GM23248 (cell line): ENCODE measurements around the gene PPP1R12A. TPM values are rescaled to one million over a fixed set of nuclear protein-coding genes. Genes with fewer than 3 reads are reported as not detected.

Source experiments
- DNase-seq: peaks from one replicate; pipeline ENCODE4 v3.0.0-alpha.2; 2015
- H2AFZ ChIP-seq: fragments of 200-600 bp; sonication (generic); 2 replicates; pipeline ENCODE4 v1.6.1; 2016; ENCODE audit warnings: antibody characterized with exemption
- H3F3A ChIP-seq: fragments of 200-600 bp; sonication (generic); 2 replicates; pipeline ENCODE4 v1.6.1; 2016; ENCODE audit warnings: mild to moderate bottlenecking, antibody characterized with exemption, mixed run types; ENCODE audit not compliant: insufficient read depth
- H3K27ac ChIP-seq: fragments of 200-600 bp; sonication (generic); 2 replicates; pipeline ENCODE4 v1.5.1; 2016; ENCODE audit warnings: mild to moderate bottlenecking
- H3K27me3 ChIP-seq: fragments of 200-600 bp; sonication (generic); replicated peaks from 2 replicates; pipeline ENCODE4 v1.6.1; 2016; ENCODE audit warnings: mild to moderate bottlenecking; ENCODE audit not compliant: insufficient read depth
- H3K36me3 ChIP-seq: fragments of 200-600 bp; sonication (generic); 2 replicates; pipeline ENCODE4 v1.6.1; 2016; ENCODE audit warnings: low read depth, mild to moderate bottlenecking
- H3K4me1 ChIP-seq: fragments of 200-600 bp; sonication (generic); 2 replicates; pipeline ENCODE4 v1.6.1; 2016; ENCODE audit warnings: mild to moderate bottlenecking; ENCODE audit not compliant: insufficient read depth
- H3K4me2 ChIP-seq: fragments of 200-600 bp; sonication (generic); one replicate; pipeline ENCODE4 v1.6.1; 2016; ENCODE audit warnings: mild to moderate bottlenecking; ENCODE audit not compliant: unreplicated experiment
- H3K4me3 ChIP-seq: fragments of 200-600 bp; sonication (generic); 2 replicates; pipeline ENCODE4 v1.5.1; 2016; ENCODE audit warnings: mild to moderate bottlenecking
- H3K79me2 ChIP-seq: fragments of 200-600 bp; sonication (generic); 2 replicates; pipeline ENCODE4 v1.6.1; 2016; ENCODE audit warnings: mild to moderate bottlenecking; ENCODE audit not compliant: insufficient read depth
- H3K9ac ChIP-seq: fragments of 200-600 bp; sonication (generic); 2 replicates; pipeline ENCODE4 v1.6.1; 2016; ENCODE audit warnings: mild to moderate bottlenecking
- H3K9me2 ChIP-seq: fragments of 200-600 bp; sonication (generic); 2 replicates; pipeline ENCODE4 v1.6.1; 2016; ENCODE audit warnings: mixed run types, mild to moderate bottlenecking, moderate library complexity; ENCODE audit not compliant: insufficient read depth
- H3K9me3 ChIP-seq: fragments of 200-600 bp; sonication (generic); one replicate; pipeline ENCODE4 v1.6.1; 2017; ENCODE audit warnings: low read depth
- H4K20me1 ChIP-seq: fragments of 200-600 bp; sonication (generic); 2 replicates; pipeline ENCODE4 v1.6.0; 2016; ENCODE audit not compliant: insufficient read depth
- EZH2 ChIP-seq: fragments of 200-600 bp; sonication (generic); IDR thresholded peaks from 2 replicates; pipeline ENCODE4 v1.6.1; 2018; ENCODE audit warnings: antibody characterized with exemption, mild to moderate bottlenecking; ENCODE audit not compliant: insufficient read depth, poor library complexity, severe bottlenecking
- EZH2phosphoT487 ChIP-seq: fragments of 200-600 bp; sonication (generic); IDR thresholded peaks from 2 replicates; pipeline ENCODE4 v1.6.1; 2018; ENCODE audit warnings: antibody characterized with exemption, moderate library complexity, mild to moderate bottlenecking, low read depth; ENCODE audit not compliant: insufficient read depth
- WGBS, 2 experiments: methylation state at CpG; one replicate each; pipeline ENCODE4 v1.1.6; 2015 to 2017; ENCODE audit warnings: low lambda C conversion rate in 2 of 2, low coverage in 1 of 2; ENCODE audit errors: missing lambda C conversion rate in 2 of 2; 5-methylcytosine and 5-hydroxymethylcytosine counted together
- in situ Hi-C: fragments of 300-500 bp; cut with MboI; formaldehyde crosslinking; loops from 2 replicates; pipeline ENCODE4 v1.15.0; 2020
- polyA plus RNA-seq: library from polyadenylated mRNA; unstranded; fragments of >200 nt; fragmentation: Nextera tagmentation; extraction: Ambion mirVana; gene quantifications from 2 replicates; pipeline ENCODE4 v1.2.1, GENCODE V29; 2016
- total RNA-seq: library from RNA; depleted of rRNA; stranded (reverse); fragments of >200 nt; shearing (Covaris generic); gene quantifications from 2 replicates; pipeline ENCODE4 v1.2.3, GENCODE V29; 2014

Gene PPP1R12A
- total and polyA plus RNA-seq, 2 experiments from 2014 or later: 91.1 to 144 TPM

- H3K4me2 ChIP-seq: no peak overlapping the region
- 100% methylated on average over 1 of the region's 1 CpG for WGBS, 2 experiments
These were observed 169.7 kb downstream of the PPP1R12A start for GRCh38 chr12:79765157-79765556.

DNA sequence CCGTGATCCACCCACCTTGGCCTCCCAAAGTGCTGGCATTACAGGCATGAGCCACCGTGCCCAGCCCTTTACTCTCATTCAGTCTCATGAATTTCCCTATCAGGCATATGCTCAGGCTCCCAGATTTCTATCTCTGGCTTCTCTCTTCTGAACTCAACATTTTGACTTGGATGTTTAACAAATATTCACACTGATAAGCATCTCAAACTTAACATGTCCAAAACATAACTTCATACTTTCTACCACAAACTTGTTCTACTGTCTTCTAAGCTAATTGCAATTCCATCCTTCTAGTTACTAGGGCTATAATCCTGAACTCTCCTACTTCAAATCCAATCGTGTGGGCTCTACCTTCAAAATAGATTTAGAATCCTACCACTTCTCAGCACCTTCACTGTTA, 170.3 kb downstream of the PPP1R12A start:
- Histone ChIP-seq H3K9me2 (no peaks in the 10 kb centered on the region), H3K36me3 (no peaks in the 10 kb centered on the region), H3K4me1 (peaks cover 3% of the 10 kb centered on the region; the same call in 1 of the 2 replicates), H3K9me3 (no peaks in the 10 kb centered on the region), H3K79me2 (no peaks in the 10 kb centered on the region), H3K4me3 (no peak overlapping the region), H3K27me3 (no peaks in the 10 kb centered on the region), H3K4me2 (no peak overlapping the region), H3F3A (peaks cover 49% of the 10 kb centered on the region), H4K20me1 (no peaks in the 10 kb centered on the region), H2AFZ (no peak overlapping the region), H3K9ac (no peak overlapping the region), H3K27ac (no peak overlapping the region)
- WGBS, 2 experiments: 87 to 99% methylated on average over 3 of the region's 3 CpGs
- in situ Hi-C loops: no loop called here
- DNase-seq: no peak
- no peak for TF ChIP-seq EZH2
- TF ChIP-seq EZH2phosphoT487: no peak

More at GRCh38 chr12:79765157-79765556, 169.7 kb downstream of the PPP1R12A start:
- Histone ChIP-seq H3K9ac (no peak overlapping the region), H3K9me3 (no peaks in the 10 kb centered on the region), H3F3A (peaks cover 49% of the 10 kb centered on the region), H3K4me3 (no peak overlapping the region), H2AFZ (no peak overlapping the region), H3K79me2 (no peaks in the 10 kb centered on the region), H3K27ac (no peak overlapping the region), H4K20me1 (no peaks in the 10 kb centered on the region), H3K36me3 (no peaks in the 10 kb centered on the region), H3K27me3 (no peaks in the 10 kb centered on the region), H3K4me1 (peaks cover 3% of the 10 kb centered on the region; the same call in 1 of the 2 replicates), H3K9me2 (no peaks in the 10 kb centered on the region)
- in situ Hi-C loops: no loop called here
- no peak for DNase-seq
- no peak for TF ChIP-seq EZH2
- TF ChIP-seq EZH2phosphoT487: no peak

DNA sequence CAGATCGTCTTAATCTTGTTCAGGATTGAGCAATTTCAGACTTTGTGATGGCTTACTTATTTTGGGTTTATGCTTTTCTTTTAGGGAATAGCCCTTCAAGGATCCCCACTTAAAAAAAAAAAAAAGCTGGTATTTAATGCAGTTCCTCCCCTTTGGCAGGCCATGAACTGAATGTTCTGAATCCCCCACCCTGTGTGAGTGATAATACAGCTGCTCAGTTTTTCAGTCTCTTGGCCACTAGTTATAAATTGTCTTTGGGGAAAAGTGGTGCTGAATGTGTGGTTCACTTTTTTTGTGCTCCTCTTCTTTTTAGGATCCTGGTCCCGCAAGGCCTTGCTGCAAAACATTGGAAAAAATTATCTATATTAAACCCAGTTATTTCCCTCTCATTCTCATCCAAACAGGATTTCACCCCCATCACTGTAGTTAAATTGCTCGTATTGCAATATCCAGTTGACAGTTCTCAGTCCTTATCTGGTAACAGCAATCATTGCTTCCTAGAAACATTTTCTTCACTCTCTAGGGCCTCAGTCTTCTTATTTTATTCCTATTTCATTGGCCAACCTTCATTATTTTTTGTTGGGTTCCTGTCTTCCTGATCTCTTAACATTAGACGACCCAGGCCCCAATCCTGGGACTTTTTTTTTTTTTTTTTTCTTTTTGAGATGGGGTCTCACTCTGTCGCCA, 171.0 kb downstream of the PPP1R12A start:
- in situ Hi-C loops: no loop called here
- WGBS, 2 experiments: 89 to 92% methylated on average over 5 of the region's 5 CpGs
- no peak for DNase-seq

GRCh38 chr12:79761341-79761740, 173.6 kb downstream of the PPP1R12A start:
- Histone ChIP-seq H3K27ac (no peak overlapping the region), H4K20me1 (no peaks in the 10 kb centered on the region), H3K79me2 (no peaks in the 10 kb centered on the region), H3K9me3 (peaks cover 2% of the 10 kb centered on the region), H3K4me1 (no peaks in the 10 kb centered on the region; the same call in 1 of the 2 replicates), H3K9me2 (no peaks in the 10 kb centered on the region), H3K36me3 (no peaks in the 10 kb centered on the region), H3K4me3 (no peak overlapping the region), H3K27me3 (no peaks in the 10 kb centered on the region), H2AFZ (no peak overlapping the region), H3F3A (peaks cover 21% of the 10 kb centered on the region), H3K9ac (no peak overlapping the region), H3K4me2 (no peak overlapping the region)
- TF ChIP-seq EZH2 (no peak), EZH2phosphoT487 (no peak)
- in situ Hi-C loops: no loop called here
- no peak for DNase-seq
- WGBS, 2 experiments: 5 to 6% methylated on average over 1 of the region's 1 CpG

More for the DNA sequence above, 171.0 kb downstream of the PPP1R12A start:
- no peak for TF ChIP-seq EZH2
- no peak for TF ChIP-seq EZH2phosphoT487
- Histone ChIP-seq H3K79me2 (no peaks in the 10 kb centered on the region), H3K9me3 (no peaks in the 10 kb centered on the region), H3K9ac (no peak overlapping the region), H3K9me2 (no peaks in the 10 kb centered on the region), H3K4me1 (peaks cover 3% of the 10 kb centered on the region; the same call in 1 of the 2 replicates), H2AFZ (no peak overlapping the region), H3K36me3 (no peaks in the 10 kb centered on the region), H4K20me1 (no peaks in the 10 kb centered on the region), H3K27me3 (no peaks in the 10 kb centered on the region), H3K27ac (no peak overlapping the region), H3K4me3 (no peak overlapping the region), H3F3A (peaks cover 43% of the 10 kb centered on the region), H3K4me2 (no peak overlapping the region)
